C4-2B (cell line): Measurements from ENCODE around the gene RSPO3.

Source experiments
- CTCF ChIP-seq: fragments of 450-650 bp; conservative IDR thresholded peaks from 2 replicates; pipeline ENCODE4 v1.5.1; 2017; ENCODE audit warnings: mild to moderate bottlenecking
- ZFX ChIP-seq: fragments of 450-650 bp; IDR thresholded peaks from 2 replicates; pipeline ENCODE4 v1.6.1; 2017

GRCh38 chr6:127146932-127147331, 28.5 kb downstream of the RSPO3 start:
- TF ChIP-seq CTCF, result no peak
- TF ChIP-seq ZFX, result no peak
